Upper lobe of left lung (tissue), 4 donors: ENCODE results near the gene KIF26B.

ENCODE experiments used
- EP300 ChIP-seq, 4 donors: sonication (generic); formaldehyde crosslinking; IDR thresholded peaks; one replicate each; pipeline ENCODE4 v1.5.1; 2017; ENCODE audit warnings: antibody characterized with exemption in 4 of 4, control low read depth in 2 of 4
- POLR2A ChIP-seq, 4 donors: fragments of 450-650 bp; IDR thresholded peaks; one replicate each; pipeline ENCODE4 v1.5.1; 2016 to 2017; ENCODE audit warnings: antibody characterized with exemption in 4 of 4, mild to moderate bottlenecking in 2 of 4
- TF ChIP-seq, protein P1 (sequence below), 6 experiments: fragments of 450-650 bp in 4 of 6; fragments of 200-600 bp in 2 of 6; sonication (generic) in 2 of 6; IDR thresholded peaks; one replicate each; pipeline ENCODE4 v1.5.1; 2016 to 2019; ENCODE audit warnings: antibody characterized with exemption in 6 of 6

GRCh38 chr1:245283001-245283400 lies 128.2 kb downstream of the KIF26B start:
- TF ChIP-seq, protein P1, sequence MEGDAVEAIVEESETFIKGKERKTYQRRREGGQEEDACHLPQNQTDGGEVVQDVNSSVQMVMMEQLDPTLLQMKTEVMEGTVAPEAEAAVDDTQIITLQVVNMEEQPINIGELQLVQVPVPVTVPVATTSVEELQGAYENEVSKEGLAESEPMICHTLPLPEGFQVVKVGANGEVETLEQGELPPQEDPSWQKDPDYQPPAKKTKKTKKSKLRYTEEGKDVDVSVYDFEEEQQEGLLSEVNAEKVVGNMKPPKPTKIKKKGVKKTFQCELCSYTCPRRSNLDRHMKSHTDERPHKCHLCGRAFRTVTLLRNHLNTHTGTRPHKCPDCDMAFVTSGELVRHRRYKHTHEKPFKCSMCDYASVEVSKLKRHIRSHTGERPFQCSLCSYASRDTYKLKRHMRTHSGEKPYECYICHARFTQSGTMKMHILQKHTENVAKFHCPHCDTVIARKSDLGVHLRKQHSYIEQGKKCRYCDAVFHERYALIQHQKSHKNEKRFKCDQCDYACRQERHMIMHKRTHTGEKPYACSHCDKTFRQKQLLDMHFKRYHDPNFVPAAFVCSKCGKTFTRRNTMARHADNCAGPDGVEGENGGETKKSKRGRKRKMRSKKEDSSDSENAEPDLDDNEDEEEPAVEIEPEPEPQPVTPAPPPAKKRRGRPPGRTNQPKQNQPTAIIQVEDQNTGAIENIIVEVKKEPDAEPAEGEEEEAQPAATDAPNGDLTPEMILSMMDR (IDR thresholded peaks at IDR 0.05), result no peak
- TF ChIP-seq POLR2A (IDR thresholded peaks at IDR 0.05) (no peak), EP300 (IDR thresholded peaks at IDR 0.05) (no peak)
